T-helper 17 cell (primary cell): ENCODE results near the gene PRDM11. TPM values are rescaled to one million over a fixed set of nuclear protein-coding genes. Genes with fewer than 3 reads are reported as not detected.

Experiments used
- ATAC-seq: fragments of 150-1000 bp; cut with Tn5 transposase; 2 replicates; pipeline ENCODE4 v1.10.0; 2021; ENCODE audit warnings: mild to moderate bottlenecking, moderate library complexity
- DNase-seq, 3 donors: peaks; one replicate each; pipeline versions ENCODE4 v3.0.0 to v3.0.0-alpha.2; 2020 to 2021
- H3K9me3 ChIP-seq: one replicate; pipeline ENCODE4 v1.7.0; 2013; ENCODE audit warnings: low read length, mild to moderate bottlenecking; ENCODE audit not compliant: control insufficient read depth, poor library complexity, severe bottlenecking
- H3K27ac Mint-ChIP-seq: one replicate; pipeline ENCODE4 v1.8.0; 2022; ENCODE audit warnings: mild to moderate bottlenecking, moderate library complexity, mixed read lengths
- H3K27me3 Mint-ChIP-seq: one replicate; pipeline ENCODE4 v1.8.0; 2022; ENCODE audit warnings: mixed read lengths
- H3K36me3 Mint-ChIP-seq: one replicate; pipeline ENCODE4 v1.8.0; 2022; ENCODE audit warnings: low read depth, mixed read lengths
- H3K4me1 Mint-ChIP-seq: one replicate; pipeline ENCODE4 v1.8.0; 2022; ENCODE audit warnings: mild to moderate bottlenecking, mixed read lengths
- H3K4me3 Mint-ChIP-seq: one replicate; pipeline ENCODE4 v1.8.0; 2022; ENCODE audit warnings: mild to moderate bottlenecking, moderate library complexity, mixed read lengths
- total RNA-seq, 4 donors: library from RNA in 2 of 4; stranded (reverse) in 2 of 4; gene quantifications; one replicate each; pipeline ENCODE4 v1.2.3 and lab custom pipeline; 2022 to 2026

Gene PRDM11
- total RNA-seq, 2 donors from 2014 or later = 4.6 to 6.5 TPM

DNA sequence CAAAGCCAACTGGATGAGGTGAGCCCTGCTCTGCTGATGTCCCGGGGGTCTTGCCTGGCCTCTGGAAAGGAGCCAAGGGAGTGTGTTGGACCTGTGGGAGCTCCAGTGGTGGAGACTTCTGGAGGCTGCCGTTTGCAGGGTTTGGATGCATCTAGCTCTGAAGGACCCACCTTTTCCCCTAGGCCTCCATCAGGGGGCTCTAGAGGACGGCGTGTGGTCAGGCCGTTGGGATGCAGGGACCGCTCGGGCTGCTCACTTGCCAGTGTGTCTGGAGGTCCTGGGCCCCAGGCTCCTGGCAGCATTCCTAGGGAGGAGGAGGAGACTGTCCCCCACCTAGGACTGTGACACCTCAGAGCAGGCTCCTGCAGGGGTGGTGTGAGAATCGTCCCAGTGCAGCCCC, 58.3 kb downstream of the PRDM11 start:
- peaks cover 2% of the 10 kb centered on the region for H3K36me3 Mint-ChIP-seq
- H3K9me3 ChIP-seq = no peaks in the 10 kb centered on the region
- DNase-seq = no peak
- no peak overlapping the region for H3K27ac Mint-ChIP-seq
- no peak overlapping the region for H3K4me3 Mint-ChIP-seq
- peaks cover 4% of the 10 kb centered on the region for H3K4me1 Mint-ChIP-seq
- ATAC-seq = no peak
- no peaks in the 10 kb centered on the region for H3K27me3 Mint-ChIP-seq

DNA sequence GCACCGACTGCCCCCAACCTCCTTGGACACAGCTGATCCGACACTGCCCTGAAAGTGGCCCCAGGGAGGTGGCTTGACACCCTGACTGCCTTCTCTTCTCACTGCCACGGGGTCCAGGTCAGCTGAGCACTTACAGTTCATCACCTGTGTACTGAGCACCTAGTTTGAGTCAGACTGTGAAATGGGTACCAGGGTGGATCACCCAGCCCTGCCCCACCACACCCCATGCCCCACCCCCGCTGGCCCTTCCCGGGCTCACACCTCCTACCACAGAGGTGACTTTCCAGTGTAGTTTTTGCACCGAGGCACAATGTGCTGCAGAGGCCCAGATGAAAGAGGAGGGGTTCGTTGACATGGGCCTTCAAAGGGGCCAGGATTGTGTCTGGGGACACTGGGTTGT, 59.5 kb downstream of the PRDM11 start:
- H3K4me1 Mint-ChIP-seq = peaks cover 4% of the 10 kb centered on the region
- H3K4me3 Mint-ChIP-seq = no peak overlapping the region
- no peaks in the 10 kb centered on the region for H3K9me3 ChIP-seq
- H3K36me3 Mint-ChIP-seq = peaks cover 2% of the 10 kb centered on the region
- DNase-seq (no peak), ATAC-seq (no peak)
- no peak overlapping the region for H3K27ac Mint-ChIP-seq
- no peaks in the 10 kb centered on the region for H3K27me3 Mint-ChIP-seq

DNA sequence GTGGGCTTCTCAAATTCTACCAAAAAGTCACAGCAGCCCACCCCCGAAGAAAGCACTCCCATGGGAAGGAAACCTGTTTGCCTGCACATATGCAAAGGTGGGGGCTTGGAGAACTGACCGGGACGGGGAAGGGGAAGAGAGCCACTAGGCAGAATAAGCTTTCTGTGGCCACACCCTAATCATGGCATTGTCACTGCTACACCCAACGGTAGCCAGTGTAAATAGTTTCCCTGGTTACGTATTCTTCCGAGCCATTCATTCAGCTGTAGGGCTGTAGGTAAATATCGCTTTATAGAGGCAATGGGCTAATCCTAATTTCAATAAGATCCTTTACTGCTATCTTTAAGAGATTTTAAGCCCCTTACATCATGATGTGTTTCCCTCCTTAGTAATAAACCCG, 61.7 kb downstream of the PRDM11 start:
- ATAC-seq = no peak
- Mint-ChIP-seq H3K36me3 (no peaks in the 10 kb centered on the region), H3K27me3 (no peaks in the 10 kb centered on the region), H3K4me1 (peaks cover 2% of the 10 kb centered on the region), H3K4me3 (no peak overlapping the region), H3K27ac (no peak overlapping the region)
- DNase-seq = no peak
- no peaks in the 10 kb centered on the region for H3K9me3 ChIP-seq

DNA sequence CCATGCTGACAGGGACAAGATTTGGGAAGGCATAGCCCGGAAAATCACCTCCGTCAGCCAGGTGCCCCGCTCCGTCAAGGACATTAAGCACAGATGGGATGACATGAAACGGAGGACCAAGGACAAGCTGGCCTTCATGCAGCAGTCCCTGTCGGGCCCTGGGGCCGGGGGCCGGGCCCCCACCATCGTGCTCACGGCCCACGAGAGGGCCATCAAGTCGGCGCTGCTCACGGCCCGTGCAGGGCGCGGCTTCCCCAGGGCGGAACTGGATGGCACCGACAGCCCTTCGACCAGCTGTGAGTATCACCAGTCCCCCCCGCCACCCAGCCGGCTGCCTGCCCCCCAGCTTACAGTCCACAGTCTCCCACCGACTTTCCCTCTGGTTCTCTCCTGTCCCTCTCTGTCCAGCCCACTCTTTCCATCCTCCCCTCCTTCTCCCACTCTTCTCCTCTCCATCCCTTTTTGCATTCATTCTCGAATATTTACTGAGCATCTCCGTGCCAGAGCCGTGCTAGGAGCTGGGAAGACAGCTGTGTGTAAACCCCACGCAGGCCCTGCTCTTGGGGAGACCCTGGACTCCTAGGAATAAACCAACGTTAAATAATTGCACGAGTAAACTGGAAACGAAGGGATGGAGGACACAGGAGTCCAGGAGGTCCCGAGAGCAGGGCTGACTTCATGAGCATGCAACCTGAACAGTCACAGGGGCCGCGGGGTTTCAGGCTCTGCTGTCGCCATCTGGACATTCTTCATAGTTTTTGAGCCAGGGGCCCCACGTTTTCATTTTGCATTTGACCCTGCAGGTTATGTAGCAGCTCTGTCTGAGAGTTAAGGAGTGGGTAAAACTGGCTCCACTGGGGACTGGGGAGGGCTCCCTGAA, 62.8 kb downstream of the PRDM11 start:
- H3K27me3 Mint-ChIP-seq = no peaks in the 10 kb centered on the region
- H3K9me3 ChIP-seq = no peaks in the 10 kb centered on the region
- no peak overlapping the region for H3K4me3 Mint-ChIP-seq
- ATAC-seq (no peak), DNase-seq (no peak)
- H3K36me3 Mint-ChIP-seq = no peaks in the 10 kb centered on the region
- peaks cover 4% of the 10 kb centered on the region for H3K4me1 Mint-ChIP-seq
- no peak overlapping the region for H3K27ac Mint-ChIP-seq

DNA sequence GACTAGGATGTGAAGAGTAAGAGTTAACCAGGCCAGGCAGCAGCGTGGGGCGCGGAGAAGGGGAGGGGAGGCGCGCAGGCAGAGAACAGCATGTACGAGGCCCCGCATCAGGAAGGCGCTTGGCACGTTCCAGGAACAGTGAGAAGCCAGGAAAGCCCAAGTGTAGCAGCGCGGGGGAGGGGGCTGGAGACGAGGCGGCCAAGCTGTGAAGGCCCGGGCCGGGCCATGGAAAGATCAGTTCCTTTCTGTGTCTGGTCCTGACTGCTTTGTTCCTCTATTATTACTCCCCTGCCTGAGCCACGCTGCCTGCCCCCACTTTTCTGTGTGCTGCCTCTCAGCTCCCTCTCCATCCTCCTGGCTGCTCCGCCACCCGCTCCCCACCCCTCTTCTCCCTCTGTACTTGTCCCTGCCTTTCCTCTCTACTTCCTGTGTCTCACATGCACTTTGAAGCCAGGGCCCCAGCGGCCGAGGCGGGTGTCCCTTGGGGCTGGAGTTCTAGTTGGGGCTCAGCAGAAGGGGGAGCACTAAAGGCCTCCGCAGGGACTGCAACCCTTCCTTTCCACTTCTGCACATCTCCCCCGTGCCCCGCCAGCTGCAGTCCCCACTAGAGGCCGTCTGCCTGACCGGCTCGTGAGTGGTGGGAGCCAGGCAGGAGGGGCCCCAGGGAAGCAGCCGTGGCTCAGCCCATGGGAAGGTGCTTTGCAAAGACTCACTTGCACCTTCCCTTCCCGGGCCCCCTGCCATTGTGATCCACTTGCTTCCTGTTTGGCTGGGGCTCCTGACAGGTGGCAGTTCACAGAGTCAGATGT, 63.7 kb downstream of the PRDM11 start:
- no peak overlapping the region for H3K4me3 Mint-ChIP-seq
- DNase-seq = no peak
- H3K9me3 ChIP-seq = no peaks in the 10 kb centered on the region
- no peak for ATAC-seq
- H3K36me3 Mint-ChIP-seq = no peaks in the 10 kb centered on the region
- H3K4me1 Mint-ChIP-seq = peaks cover 4% of the 10 kb centered on the region
- H3K27me3 Mint-ChIP-seq = no peaks in the 10 kb centered on the region
- no peak overlapping the region for H3K27ac Mint-ChIP-seq

DNA sequence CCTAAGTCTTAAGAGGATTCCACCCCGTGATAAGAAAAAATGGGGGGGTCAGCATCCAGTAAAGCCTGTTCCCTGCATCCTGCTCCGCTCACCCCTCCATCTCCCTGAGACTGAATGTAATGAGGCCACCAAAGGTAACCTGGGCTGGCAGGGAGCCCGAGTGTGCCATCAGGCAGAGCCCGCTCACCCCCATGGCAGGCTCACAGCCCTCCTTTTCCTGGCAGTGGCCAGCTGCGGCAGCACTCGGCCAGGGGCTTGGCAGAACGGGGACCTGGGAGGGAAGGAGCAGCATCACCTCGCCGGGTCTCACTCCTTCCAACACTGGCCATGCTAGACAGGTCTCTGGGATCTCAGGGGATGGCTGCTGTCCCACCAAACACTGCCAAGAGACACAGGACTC, 64.4 kb downstream of the PRDM11 start:
- no peak overlapping the region for H3K27ac Mint-ChIP-seq
- H3K27me3 Mint-ChIP-seq = no peaks in the 10 kb centered on the region
- H3K36me3 Mint-ChIP-seq = no peaks in the 10 kb centered on the region
- no peak overlapping the region for H3K4me3 Mint-ChIP-seq
- peaks cover 4% of the 10 kb centered on the region for H3K4me1 Mint-ChIP-seq
- H3K9me3 ChIP-seq = no peaks in the 10 kb centered on the region
- DNase-seq (no peak), ATAC-seq (no peak)

DNA sequence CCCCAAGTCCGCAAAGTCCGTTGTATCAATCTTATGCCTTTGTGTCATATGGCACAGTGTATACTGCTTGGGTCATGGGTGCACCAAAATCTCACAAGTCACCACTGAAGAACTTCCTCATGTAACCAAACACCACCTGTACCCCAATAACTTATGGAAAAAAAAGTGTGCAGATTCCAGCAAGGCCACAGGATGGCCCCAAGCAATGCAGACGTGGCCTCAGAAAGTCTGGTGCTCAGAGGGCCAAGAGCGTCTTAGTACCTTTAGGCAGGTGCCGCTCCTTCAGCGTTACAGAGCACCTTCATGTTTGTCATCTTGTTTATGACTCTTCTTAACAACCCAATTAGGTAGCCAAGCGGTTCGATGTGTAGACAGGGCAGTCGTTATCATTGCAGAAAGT, 65.3 kb downstream of the PRDM11 start:
- DNase-seq = no peak
- Mint-ChIP-seq H3K4me1 (peaks cover 4% of the 10 kb centered on the region), H3K27ac (no peak overlapping the region), H3K27me3 (no peaks in the 10 kb centered on the region), H3K36me3 (no peaks in the 10 kb centered on the region), H3K4me3 (no peak overlapping the region)
- H3K9me3 ChIP-seq = no peaks in the 10 kb centered on the region
- no peak for ATAC-seq

DNA sequence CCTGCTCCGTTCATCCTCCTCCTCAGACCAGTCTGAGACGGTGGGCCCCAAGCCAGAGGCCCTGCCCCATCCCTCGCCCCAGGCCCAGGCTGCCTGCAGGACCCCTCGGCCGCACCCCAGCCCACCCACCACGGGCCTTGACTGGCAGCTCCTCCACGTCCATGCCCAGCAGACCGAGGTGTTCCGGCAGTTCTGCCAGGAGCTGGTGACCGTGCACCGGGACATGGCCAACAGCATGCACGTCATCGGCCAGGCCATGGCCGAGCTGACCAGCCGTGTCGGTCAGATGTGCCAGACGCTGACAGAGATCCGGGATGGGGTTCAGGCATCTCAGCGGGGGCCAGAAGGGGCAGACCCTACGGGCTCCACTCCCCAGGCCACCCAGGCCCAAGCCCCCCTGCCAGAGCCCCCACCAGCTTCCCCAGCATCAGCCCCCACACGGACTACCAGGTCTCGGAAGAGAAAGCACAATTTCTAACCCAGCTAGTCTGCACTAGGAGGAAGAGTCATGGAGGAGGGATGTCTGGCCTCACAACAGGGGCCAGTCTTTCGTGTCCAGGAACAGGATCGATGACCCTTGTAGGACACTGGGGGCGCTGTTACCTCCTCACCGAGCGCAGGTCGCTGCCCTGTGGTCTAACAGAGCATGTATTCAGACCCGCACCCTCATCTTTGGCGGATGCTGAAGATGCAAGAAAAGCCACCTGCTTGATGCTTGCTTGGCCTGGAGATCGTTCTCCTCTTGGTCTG, 66.3 kb downstream of the PRDM11 start:
- no peak for ATAC-seq
- Mint-ChIP-seq H3K36me3 (no peaks in the 10 kb centered on the region), H3K27me3 (no peaks in the 10 kb centered on the region), H3K4me3 (no peak overlapping the region), H3K27ac (no peak overlapping the region), H3K4me1 (peaks cover 4% of the 10 kb centered on the region)
- DNase-seq = no peak
- H3K9me3 ChIP-seq = no peaks in the 10 kb centered on the region

DNA sequence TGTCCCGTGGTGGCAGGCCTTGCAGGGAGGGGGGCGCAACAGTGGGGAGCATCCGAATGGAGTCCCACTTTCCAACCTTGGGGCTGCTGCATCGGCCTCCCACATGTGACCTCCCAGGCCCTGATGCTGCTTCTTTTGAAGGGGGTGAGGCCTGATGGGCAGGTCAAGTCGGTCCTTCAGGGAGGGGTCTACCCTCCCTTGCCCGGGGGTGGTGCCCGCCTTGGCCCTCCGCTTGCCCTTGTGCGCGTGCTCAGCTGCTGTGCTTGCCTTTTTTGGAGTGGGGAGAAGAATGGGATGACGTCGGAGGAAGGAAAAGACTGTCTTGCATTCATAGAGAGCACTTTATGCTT, 66.9 kb downstream of the PRDM11 start:
- H3K9me3 ChIP-seq = no peaks in the 10 kb centered on the region
- no peak overlapping the region for H3K27ac Mint-ChIP-seq
- no peaks in the 10 kb centered on the region for H3K36me3 Mint-ChIP-seq
- no peak overlapping the region for H3K4me3 Mint-ChIP-seq
- peaks cover 4% of the 10 kb centered on the region for H3K4me1 Mint-ChIP-seq
- no peaks in the 10 kb centered on the region for H3K27me3 Mint-ChIP-seq
- no peak for ATAC-seq
- no peak for DNase-seq

DNA sequence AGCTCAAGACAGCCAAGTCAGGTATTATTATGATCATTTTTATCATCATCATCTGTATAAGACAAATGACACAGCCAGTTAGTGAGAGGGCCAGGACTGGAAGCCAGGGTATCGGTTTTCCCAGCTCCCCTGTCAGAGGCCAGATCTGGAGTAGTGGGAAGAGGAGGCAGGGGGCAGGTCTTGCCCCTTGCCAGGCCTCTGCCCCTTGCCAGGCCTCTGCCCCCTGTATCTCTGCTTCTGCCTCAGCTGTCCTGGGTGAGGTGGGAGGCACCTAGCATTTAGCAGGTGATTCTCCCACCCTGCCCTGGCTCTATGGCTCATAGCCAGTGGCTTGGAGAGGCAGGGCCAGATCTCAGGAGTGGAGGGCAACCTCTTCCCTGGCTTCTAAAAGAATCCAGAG, 67.3 kb downstream of the PRDM11 start:
- Mint-ChIP-seq H3K4me1 (peaks cover 4% of the 10 kb centered on the region), H3K36me3 (no peaks in the 10 kb centered on the region), H3K27ac (no peak overlapping the region), H3K27me3 (no peaks in the 10 kb centered on the region), H3K4me3 (no peak overlapping the region)
- ATAC-seq (no peak), DNase-seq (no peak)
- H3K9me3 ChIP-seq = no peaks in the 10 kb centered on the region

DNA sequence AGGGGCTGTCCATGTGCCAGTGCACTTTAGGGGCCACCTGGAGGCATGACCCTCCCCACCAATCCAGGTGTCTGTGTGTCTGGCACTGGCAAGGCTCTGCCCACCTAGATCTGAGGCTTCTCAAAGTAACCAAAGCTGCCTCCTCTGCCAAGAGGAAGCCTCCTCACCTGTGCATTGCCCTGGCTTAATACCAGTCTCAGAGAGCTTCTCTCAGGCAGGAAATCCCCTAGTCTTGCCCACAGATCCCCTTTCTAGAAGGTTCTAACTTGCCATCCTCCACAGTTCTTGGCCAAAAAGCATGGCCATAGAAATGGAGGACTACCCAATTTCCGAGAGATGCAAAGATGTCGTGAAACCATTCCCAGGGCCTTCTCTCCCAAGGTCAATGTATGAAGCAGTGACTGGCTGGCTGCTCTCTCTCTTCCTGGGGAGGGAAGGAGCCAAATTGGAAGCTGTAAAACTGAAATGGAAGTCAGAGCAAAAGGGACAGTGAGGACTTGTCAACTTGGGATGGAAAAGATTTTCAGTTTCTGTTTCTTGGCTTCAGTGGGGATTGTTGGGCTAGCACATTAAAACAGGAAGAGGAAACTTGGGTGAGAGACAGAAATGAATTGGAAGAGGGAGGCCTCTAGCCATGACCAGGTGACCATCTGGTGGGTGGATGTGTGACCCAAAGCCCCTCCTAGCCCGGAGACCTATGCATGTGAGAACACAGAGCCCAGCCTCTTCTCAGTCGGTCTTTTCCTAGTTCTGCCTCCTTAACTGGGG, 68.8 kb downstream of the PRDM11 start:
- H3K9me3 ChIP-seq = no peaks in the 10 kb centered on the region
- Mint-ChIP-seq H3K27me3 (no peaks in the 10 kb centered on the region), H3K27ac (no peak overlapping the region), H3K4me3 (no peak overlapping the region), H3K4me1 (peaks cover 2% of the 10 kb centered on the region), H3K36me3 (no peaks in the 10 kb centered on the region)
- ATAC-seq (no peak), DNase-seq (no peak)

DNA sequence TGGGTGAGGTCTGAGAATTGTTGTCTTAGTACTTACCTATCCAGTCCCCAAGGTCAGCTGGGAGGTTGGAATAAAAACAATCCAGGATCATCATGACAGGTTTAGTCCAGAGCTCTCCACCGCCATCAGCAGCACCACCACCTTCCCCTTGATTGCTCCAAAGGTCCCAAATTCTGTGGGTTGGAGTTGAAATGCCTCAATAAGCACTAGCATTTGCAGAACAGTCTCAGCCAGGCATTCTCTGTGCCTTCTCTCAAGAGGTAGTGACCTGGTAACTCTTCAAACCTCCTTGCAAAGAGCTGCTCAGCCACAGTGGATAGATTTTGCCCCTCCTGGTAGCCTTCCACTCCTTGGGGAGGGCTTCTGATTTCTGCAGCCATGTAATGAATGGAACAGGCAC, 69.6 kb downstream of the PRDM11 start:
- no peaks in the 10 kb centered on the region for H3K27me3 Mint-ChIP-seq
- H3K9me3 ChIP-seq = no peaks in the 10 kb centered on the region
- H3K27ac Mint-ChIP-seq = no peak overlapping the region
- peaks cover 2% of the 10 kb centered on the region for H3K4me1 Mint-ChIP-seq
- ATAC-seq (no peak), DNase-seq (no peak)
- H3K36me3 Mint-ChIP-seq = no peaks in the 10 kb centered on the region
- H3K4me3 Mint-ChIP-seq = no peak overlapping the region

DNA sequence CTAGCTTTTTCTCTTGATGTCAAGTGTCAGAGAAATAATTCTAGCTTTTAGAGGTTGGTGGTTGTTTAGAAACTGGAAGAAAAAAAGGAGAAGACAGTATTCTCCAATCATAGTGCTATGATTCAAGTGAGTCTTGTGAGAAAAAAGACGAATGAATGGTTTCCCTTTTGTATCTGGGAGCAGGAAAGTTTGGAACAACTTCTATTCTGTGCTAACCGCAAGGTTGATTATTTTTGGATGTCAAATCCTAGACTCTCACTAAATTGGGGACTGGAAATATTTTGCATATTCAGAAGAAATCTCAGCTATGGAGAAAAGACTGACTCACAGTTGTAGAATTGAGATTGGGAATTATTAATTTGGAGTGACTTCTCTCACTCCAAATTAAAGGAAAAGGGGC, 70.5 kb downstream of the PRDM11 start:
- ATAC-seq (no peak), DNase-seq (no peak)
- H3K9me3 ChIP-seq = no peaks in the 10 kb centered on the region
- H3K4me1 Mint-ChIP-seq = peaks cover 2% of the 10 kb centered on the region
- no peaks in the 10 kb centered on the region for H3K36me3 Mint-ChIP-seq
- no peaks in the 10 kb centered on the region for H3K27me3 Mint-ChIP-seq
- no peak overlapping the region for H3K27ac Mint-ChIP-seq
- no peak overlapping the region for H3K4me3 Mint-ChIP-seq
